ENCODE results near the gene KRTAP12-3. TPM values are rescaled to one million over a fixed set of nuclear protein-coding genes. Genes with fewer than 3 reads are reported as not detected.

KRTAP12-3 gene
- total RNA-seq, 2 donors from 2014 or later, result not detected

DNA sequence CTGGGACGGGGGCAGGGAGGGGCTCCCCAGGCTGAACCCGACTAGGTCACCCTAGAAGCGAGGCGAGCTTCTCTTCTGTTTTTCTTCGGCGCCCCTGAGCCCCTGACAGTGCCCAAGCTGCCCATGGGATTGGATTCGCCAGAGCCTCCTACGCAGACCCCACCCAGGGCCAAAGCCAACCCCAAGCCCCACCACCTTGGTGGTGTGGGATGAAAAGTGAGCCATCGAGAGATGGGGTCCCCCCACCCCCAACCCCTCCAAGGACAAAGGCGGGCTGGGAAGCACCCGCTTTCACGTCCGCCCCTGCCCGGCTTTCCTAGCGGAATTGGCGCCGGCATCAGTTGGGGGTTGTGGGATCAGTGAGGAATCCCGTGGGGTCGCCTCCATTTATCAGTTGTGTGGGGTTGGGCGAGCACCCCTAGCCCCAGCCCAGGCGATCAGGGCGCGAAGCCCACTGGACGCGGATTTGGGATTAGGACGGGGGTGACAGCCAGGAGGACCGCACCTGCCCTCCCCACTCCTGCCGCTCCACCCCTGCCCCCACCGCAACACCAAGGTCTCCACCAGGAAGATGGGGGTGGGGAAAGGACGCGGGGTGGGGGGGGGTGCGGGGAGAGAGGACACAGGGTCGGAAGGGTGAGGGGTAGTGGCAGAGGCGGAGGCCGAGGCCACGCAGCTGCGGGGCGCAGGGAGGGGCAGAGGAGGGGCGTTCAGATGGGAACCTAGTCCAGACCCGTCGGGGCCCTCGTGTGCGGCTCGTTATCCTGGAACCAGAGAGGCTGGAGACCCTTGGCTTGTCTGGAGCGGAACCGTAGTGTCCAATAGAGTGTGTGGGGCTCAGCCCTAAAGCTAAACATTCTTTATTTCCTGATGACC, 49.2 kb downstream of the KRTAP12-3 start:
- H3K36me3 ChIP-seq, result no peaks in the 10 kb centered on the region
- TF ChIP-seq, protein P1, sequence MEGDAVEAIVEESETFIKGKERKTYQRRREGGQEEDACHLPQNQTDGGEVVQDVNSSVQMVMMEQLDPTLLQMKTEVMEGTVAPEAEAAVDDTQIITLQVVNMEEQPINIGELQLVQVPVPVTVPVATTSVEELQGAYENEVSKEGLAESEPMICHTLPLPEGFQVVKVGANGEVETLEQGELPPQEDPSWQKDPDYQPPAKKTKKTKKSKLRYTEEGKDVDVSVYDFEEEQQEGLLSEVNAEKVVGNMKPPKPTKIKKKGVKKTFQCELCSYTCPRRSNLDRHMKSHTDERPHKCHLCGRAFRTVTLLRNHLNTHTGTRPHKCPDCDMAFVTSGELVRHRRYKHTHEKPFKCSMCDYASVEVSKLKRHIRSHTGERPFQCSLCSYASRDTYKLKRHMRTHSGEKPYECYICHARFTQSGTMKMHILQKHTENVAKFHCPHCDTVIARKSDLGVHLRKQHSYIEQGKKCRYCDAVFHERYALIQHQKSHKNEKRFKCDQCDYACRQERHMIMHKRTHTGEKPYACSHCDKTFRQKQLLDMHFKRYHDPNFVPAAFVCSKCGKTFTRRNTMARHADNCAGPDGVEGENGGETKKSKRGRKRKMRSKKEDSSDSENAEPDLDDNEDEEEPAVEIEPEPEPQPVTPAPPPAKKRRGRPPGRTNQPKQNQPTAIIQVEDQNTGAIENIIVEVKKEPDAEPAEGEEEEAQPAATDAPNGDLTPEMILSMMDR (IDR thresholded peaks at IDR 0.05), result no peak
- no peaks in the 10 kb centered on the region for H3K9me3 ChIP-seq
- peaks cover 0 to 42% of the 10 kb centered on the region in 2 donors for H3K4me1 ChIP-seq
- no peak overlapping the region for H3K4me3 ChIP-seq
- H3K27me3 ChIP-seq, result peaks cover 0 to 45% of the 10 kb centered on the region in 2 donors
- no peak overlapping the region for H3K27ac ChIP-seq
- DNase-seq (ENCODE audit: low spot score), result no peak

Other genes with a start within 250 kb of the KRTAP12-3 start
- gene LRRC3, start 202.4 kb upstream of the KRTAP12-3 start, total RNA-seq, result 1 to 10 TPM; 1.1 to 1.7 TPM
- not detected for gene KRTAP10-1, start 117.7 kb upstream of the KRTAP12-3 start, total RNA-seq
- not detected for gene KRTAP10-2, start 106.4 kb upstream of the KRTAP12-3 start, total RNA-seq
- not detected for gene KRTAP10-3, start 99.1 kb upstream of the KRTAP12-3 start, total RNA-seq
- not detected for gene KRTAP10-4, start 84.2 kb upstream of the KRTAP12-3 start, total RNA-seq
- not detected for gene KRTAP10-5, start 77.3 kb upstream of the KRTAP12-3 start, total RNA-seq
- gene KRTAP10-6, start 65.4 kb upstream of the KRTAP12-3 start, total RNA-seq, result not detected
- gene KRTAP10-7, start 57.3 kb upstream of the KRTAP12-3 start, total RNA-seq, result not detected
- not detected for gene KRTAP10-8, start 45.9 kb upstream of the KRTAP12-3 start, total RNA-seq
- gene KRTAP10-9, start 30.8 kb upstream of the KRTAP12-3 start, total RNA-seq, result not detected
- not detected for gene KRTAP10-10, start 20.6 kb upstream of the KRTAP12-3 start, total RNA-seq
- not detected for gene KRTAP10-11, start 11.5 kb upstream of the KRTAP12-3 start, total RNA-seq
- gene KRTAP12-4, start 3.3 kb upstream of the KRTAP12-3 start, total RNA-seq, result not detected
- not detected for gene KRTAP12-2, start 9.0 kb downstream of the KRTAP12-3 start, total RNA-seq
- gene KRTAP12-1, start 24.2 kb downstream of the KRTAP12-3 start, total RNA-seq, result not detected
- gene KRTAP10-12, start 39.2 kb downstream of the KRTAP12-3 start, total RNA-seq, result not detected
- not detected for gene TSPEAR, start 53.6 kb downstream of the KRTAP12-3 start, total RNA-seq
- 10 to 100 TPM; 47.5 to 52.5 TPM for gene UBE2G2, start 143.9 kb downstream of the KRTAP12-3 start, total RNA-seq
- 10 to 100 TPM; 59.7 to 74.1 TPM for gene SUMO3, start 160.1 kb downstream of the KRTAP12-3 start, total RNA-seq
- gene PTTG1IP, start 215.8 kb downstream of the KRTAP12-3 start, total RNA-seq, result 100 to 1,000 TPM; 284 to 303 TPM